Retina (tissue), 1 donor: ENCODE measurements around the gene ASPHD2.
A peak's percentile ranks its signal among the peaks of the same experiment; 100 is the strongest.

Experiments
- DNase-seq: peaks from one replicate; pipeline ENCODE4 v3.0.0-alpha.2; 2016

The ASPHD2 gene

GRCh38 chr22:26479043-26479791, 50.2 kb downstream of the ASPHD2 start:
- DNase-seq: no peak

- no peak for DNase-seq
Observed at GRCh38 chr22:26479792-26480610, 50.9 kb downstream of the ASPHD2 start.

DNA sequence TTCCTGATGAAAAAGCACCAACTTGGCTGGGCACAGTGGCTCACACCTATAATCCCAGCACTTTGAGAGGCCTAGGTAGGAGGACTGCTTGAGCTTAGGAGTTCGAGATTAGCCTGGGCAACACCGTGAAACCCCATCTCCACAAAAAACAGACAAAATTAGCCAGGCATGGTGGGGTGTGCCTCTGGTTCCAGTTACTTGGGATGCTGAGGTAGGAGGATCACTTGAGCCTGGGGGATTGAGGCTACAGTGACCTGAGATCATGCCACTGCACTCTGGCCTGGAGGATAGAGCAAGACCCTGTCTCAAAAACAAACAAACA, 51.5 kb downstream of the ASPHD2 start:
- DNase-seq: no peak

- no peak for DNase-seq
Observed at GRCh38 chr22:26481112-26481693, 52.1 kb downstream of the ASPHD2 start.

DNA sequence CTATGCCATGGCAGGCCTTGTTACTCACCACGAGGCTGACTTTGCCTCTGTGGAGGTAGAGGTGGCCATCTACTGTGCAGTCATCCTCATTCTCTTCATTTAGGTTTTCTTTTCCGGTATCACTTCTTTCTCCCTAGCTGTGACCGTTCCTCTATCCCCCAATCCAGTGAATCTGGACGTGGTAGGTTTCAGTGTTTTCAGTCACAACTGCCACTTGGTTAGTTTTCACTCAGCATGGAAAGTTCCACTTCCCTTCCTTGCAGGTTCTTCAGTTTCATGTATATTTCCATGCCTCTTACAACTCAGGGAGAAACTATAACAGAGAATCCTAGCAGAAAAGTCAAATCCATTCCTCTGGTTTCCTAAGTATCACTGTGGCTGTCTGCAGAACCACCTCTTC, 52.6 kb downstream of the ASPHD2 start:
- no peak for DNase-seq

DNA sequence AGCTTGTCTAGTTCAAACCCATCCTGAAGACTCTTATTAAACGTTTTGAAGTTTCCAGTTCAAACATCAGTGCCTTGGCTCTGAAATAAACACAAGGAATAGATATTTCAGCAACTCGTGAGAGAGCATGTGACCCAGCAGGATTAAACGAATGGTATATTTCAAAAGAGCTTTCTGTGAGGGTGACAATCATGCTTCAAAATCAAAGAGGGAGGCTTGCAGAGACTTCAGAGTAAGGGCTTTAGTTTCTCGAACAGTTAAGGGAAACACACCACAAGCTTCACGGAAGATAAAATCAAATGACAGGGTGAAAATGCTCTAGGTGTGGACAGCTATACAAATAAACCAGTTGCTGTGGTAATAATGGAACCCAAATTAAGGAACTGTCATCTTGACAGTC, 53.1 kb downstream of the ASPHD2 start:
- DNase-seq: no peak

DNA sequence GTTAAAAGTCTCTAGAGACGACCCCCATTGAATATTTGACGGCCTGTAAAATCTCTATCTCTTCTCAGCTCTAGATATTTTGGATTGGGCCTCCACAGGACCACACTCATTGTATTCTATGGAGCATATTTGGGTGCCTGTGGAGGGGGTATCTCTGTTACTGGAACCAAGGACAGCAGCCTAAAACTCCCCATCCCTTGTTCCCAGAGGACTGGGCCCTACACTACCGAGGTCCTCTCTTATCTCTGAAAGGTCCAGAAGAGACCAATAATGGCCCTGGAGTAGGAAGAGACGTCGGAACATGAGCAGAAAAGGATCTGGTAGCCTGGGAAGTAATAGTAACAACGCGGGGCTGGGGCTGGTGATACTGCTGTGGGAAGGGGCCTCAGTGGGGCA, 54.0 kb downstream of the ASPHD2 start:
- DNase-seq: no peak

DNA sequence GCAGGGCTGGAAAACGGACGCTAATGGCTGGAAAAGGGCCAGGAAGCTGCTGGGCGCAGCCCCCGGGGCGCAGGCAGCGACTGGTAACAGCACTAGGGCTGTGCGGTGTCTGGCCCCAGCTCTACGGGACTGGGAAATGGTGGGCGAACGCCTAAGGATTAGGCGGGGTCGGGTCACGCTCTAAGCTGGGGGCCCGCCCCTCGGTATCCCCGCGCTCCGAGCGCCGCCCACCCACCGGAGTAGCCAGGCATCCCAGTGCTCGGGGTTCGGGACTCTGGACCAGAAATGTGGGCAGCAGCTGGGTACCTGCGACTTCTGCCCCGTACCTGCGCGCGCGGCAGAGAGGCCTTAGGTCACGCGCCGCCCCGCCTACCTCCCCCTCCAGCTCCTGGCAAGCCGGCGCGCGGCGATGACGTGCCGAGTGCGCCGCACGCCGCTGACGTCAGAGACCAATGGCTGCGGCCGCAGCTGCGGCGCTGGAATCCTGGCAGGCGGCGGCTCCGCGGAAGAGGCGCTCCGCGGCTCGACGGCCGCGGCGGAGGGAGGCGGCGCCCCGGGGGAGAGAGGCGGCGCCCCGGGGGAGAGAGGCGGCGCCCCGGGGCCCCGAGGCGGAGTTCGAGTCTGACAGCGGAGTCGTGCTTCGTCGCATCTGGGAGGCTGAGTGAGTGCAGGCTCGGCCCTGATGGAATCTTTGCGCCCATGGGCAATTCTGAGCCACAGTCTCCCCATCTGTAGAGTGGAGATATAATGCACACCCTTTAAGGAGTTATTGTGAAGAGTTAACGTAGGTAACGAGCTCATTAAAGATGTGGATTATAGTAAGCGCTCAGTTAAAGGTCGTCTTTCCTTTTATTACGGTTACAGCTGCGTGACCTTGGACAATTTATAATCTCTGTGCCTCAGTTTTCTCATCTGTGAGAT, 54.6 kb downstream of the ASPHD2 start, which contains the start of the genes HPS4 and SRRD:
HPS4 (minus strand) TSS at position 345 of the 921 bp plus-strand sequence. CDS start 2,021 bp downstream, outside the sequence.
SRRD (plus strand) TSS at position 439 of the 921 bp plus-strand sequence; CDS start at position 453, 14 bp downstream.
- peak; percentile 97 for DNase-seq

DNA sequence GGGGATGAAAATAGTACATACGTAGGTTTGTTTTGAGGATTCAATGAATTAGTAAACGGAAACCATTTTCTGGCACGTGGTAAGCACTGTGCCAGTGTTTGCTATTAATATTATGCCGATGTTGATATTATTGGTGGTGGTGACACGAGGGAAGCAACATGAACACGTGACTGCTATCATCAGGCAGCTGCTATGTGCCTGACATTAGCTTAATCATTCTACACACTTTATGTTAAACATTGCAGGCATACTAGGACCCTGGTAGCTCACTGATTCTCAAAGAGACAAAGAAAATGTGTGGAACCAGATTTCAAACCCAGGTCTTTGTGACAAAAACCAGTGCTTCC, 55.3 kb downstream of the ASPHD2 start:
- DNase-seq: no peak

DNA sequence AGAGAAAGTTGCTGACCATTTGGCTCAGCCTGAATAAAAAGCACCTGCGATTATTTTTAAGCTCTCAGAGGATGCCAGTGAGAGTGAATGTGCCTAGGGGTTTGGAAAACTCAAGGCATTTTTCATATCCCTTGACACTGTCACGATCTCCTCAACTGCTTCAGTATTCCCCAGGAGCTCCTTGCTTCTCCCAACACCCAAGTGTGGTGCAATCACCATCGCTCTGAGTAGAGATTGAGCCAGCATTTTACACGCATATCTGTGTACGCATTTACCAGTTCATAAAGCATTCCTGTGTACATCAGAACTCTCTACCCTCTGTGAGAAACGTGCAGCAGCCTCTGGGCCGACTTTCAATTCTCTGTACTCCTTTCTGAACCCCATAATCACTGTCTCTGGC, 56.0 kb downstream of the ASPHD2 start:
- DNase-seq: no peak

- DNase-seq: no peak
Observed at GRCh38 chr22:26485806-26486390, 56.8 kb downstream of the ASPHD2 start.

- no peak for DNase-seq
Observed at GRCh38 chr22:26486394-26486793, 57.3 kb downstream of the ASPHD2 start.

- DNase-seq: no peak
Observed at GRCh38 chr22:26487996-26488395, 58.9 kb downstream of the ASPHD2 start.

DNA sequence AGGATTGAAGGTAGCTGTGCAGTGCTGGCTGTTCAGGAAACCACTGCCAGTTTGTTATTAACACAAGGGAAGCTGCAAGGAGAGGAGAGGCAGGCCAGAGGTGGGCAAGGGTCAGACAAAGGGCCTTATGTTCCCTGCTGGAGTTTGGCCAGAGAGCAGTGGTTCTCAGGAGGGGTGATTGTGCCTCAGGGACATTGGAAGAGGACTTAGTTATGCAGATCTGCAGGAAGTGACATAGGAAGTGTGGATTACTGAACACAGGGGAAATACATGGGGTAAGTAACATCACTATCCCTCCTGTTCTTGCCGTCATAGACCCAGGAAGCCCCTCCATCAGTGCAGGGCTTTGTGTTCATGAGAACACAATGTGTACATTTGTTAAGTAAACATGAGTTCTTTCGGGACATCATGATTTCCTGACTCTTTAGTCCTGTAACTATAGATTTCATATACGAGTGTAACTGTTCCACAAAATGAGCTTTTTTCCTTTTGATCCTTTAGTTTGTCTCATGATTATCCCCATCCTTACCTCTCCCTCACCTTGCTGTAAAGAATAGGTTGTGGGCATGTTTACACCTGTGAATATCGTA, 60.5 kb downstream of the ASPHD2 start:
- no peak for DNase-seq

DNA sequence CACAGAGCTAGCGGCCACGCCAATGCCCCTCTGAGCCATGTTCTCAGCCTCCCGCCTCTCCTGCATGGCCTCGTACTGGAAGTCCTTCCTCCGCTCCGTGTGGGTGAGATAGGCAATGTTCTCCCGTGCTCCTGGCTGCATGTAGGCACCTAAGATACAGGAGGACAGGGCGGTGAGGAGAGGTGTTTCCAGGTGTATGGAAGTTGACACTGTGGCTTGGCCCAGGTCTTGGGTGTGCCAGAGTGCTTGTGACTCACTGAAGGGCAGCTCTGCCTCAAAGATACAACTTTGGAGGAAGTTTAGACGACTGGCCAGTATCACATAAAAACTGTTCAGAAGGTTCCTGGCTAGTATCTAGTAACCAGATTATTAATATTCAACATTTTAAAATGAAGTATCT, 63.2 kb downstream of the ASPHD2 start:
- no peak for DNase-seq

DNA sequence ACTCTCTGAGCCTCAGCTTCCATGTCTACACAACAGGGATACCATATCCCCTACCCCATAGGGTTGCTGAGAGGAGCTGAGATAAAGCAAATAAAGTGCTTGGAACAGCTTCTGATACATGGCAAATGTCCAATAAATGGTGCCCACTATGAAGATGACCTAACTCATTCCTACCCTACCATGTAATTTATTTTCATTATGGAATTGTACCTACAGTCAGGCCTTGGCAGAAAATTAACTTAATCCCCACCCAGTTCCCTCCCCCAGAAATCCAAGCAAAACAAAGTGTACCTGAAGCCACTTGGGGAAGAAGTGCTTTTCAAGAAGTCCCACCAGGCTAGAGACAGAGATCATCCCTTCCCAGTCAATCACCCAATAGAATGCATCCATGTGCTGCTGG, 65.4 kb downstream of the ASPHD2 start:
- DNase-seq: no peak
